Stimulated activated CD8-positive, alpha-beta memory T cell treated with anti-CD3 and anti-CD28 coated beads, Interleukin-4, amount 100 ng/mL, for 24 hours (primary cell): ENCODE measurements around the gene TRAF3.
"Not testable (repeated sequence)": the region's sequence is repeated elsewhere in the genome, so short reads cannot be mapped to it uniquely, and the experiment has no call there.

Experiments
- DNase-seq: peaks from one replicate; pipeline ENCODE4 v3.0.0-alpha.2; 2020; ENCODE audit warnings: low read depth

TRAF3 gene

DNA sequence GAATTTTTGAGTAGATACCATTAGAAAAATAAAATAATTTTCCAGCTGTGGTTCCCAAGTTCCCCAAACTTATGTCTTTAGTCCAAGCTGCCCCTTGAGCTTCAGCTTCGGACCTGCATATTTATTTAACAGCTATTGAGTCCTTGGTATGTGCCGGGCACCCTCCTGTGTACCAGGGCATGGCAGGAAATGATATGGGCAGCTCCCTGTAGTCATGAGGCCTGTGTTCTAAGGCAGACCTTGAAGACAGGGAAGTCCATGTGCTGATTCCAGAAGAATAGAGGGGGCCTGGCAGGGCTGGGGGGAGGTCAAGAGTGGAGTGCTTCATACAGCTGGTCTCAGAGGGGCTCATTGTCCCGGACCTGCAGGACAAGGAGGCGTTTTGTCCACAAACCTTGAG lies 29.2 kb downstream of the TRAF3 start:
- DNase-seq: no peak

GRCh38 chr14:102807013-102807406 lies 29.8 kb downstream of the TRAF3 start:
- no peak for DNase-seq

DNA sequence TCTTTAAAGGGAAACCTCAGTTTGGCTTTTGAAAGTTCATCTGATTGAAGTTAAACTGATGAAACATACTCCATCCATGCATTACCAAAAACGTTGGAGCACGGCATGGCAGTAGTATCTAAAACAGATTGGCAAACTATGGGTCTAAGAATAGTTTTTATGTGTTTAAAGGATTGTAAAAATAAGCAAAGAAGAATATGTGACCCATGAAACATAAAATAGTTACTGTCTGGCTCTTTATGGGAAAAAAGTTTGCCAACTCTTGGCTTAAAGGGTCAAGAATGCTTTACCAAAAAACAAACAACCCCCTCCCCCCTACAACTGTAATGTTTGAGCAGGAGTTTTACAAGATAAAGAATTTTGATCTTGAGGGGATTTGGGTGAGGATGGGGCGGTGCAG lies 32.6 kb downstream of the TRAF3 start:
- no peak for DNase-seq

GRCh38 chr14:102810523-102810922 lies 33.3 kb downstream of the TRAF3 start:
- no peak for DNase-seq

- no peak for DNase-seq
Measured at GRCh38 chr14:102811254-102811963, 34.2 kb downstream of the TRAF3 start.

DNA sequence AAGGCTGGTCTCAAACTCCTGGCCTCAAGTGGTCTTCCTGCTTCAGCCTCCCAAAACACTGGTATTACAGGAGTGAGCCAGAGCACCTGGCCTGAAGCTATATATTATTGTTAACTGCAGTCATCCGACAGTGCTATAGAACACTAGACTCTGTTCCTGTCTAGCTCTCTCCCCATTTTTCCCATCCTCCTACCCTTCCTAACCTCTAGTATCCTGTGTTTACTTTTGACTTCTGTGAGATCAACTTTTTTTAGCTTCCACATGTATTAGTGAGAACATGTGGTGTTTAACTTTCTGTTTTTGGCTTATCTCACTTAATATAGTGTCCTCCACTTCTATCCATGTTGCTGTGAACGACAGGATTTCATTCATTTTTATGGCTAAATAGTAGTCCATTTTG lies 34.7 kb downstream of the TRAF3 start:
- no peak for DNase-seq

DNA sequence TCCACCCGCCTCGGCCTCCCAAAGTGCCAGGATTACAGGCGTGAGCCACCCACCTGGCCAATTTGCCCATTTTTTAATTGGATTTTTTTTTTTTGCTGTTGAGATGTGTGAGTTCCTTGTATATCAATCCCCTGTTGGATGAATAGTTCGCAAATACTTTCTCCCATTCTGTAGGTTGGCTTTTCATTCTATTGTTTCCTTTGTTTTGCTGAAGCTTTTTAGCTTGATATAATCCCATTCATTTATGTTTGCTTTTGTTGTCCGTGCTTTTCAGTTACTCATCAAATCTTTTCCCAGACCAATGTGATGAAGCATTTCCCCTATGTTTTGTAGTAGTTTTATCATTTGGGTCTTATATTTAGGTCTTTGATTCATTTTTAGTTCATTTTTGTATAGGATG lies 36.4 kb downstream of the TRAF3 start:
- no peak for DNase-seq

GRCh38 chr14:102817318-102817717 lies 40.1 kb downstream of the TRAF3 start:
- DNase-seq: no peak

DNA sequence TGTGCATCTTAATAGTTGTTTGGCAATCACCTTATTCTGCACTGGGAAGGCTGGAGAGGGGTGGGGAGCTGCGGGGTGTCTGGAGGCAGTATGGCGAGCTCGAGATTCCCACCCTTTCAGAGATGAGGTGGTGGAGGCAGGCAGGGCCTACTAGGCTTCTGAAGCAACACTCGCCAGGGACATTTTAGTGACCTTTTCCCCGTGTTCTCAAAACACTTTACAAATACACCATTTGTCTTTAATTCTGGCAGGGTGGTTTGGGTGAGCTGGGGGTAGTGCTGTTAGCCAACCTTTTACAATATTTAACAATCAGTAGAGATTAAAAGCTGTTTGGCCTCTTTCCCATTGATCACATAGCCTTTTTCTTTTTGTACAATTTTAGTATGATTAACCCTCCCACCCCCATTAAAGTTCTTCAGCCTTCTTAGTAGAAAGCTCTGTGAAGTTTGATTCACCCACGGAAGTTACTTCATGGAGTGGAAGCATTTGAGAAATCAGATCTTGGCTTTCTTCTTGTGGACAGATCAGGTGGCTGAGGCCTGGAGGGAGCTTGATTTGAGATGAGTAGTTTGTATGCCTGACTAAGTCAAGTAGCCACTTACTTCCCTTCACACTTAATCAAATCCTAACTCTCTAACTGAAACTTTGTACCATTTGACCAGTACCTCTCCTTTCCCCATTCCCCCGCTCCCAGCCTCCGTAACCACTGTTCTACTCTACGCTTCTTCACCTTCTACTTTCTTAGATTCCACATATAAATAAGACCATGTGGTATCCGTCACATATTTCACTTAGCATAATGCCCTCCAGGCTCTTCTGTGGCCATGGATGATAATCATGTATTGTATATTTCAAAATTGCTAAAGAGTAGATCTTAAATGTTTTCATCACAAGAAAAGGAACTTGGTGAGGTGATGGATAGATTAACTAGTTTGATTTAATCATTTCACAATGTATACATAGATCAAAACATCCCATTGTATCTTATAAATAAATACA lies 41.0 kb downstream of the TRAF3 start:
- DNase-seq: no peak

- peak; percentile 40 for DNase-seq
Measured at GRCh38 chr14:102819176-102819628, 42.0 kb downstream of the TRAF3 start.

- DNase-seq: no peak
Measured at GRCh38 chr14:102819747-102820330, 42.6 kb downstream of the TRAF3 start.

DNA sequence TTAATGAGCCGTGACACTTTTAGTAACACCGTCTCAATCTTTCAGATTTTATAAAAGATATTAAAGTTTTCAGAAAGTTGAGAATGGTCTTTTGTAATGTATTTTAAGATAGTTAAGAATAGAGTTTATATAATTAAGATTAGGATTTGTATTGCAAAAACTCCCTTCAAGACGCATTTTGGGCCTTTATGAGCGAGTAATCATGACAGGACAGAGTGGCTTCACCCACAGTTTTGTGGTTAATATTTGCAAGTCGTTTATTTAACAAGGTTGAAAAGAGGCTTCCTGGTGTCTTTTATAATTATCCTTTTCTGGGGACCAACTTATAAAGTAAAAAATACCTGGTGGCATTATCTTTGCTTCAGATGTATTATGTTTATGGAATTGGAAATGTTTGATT lies 44.0 kb downstream of the TRAF3 start:
- DNase-seq: no peak

GRCh38 chr14:102822311-102822863 lies 45.1 kb downstream of the TRAF3 start:
- no peak for DNase-seq

- DNase-seq: not testable (repeated sequence)
Measured at GRCh38 chr14:102822887-102823286, 45.6 kb downstream of the TRAF3 start.

- no peak for DNase-seq
Measured at GRCh38 chr14:102823546-102823945, 46.3 kb downstream of the TRAF3 start.

DNA sequence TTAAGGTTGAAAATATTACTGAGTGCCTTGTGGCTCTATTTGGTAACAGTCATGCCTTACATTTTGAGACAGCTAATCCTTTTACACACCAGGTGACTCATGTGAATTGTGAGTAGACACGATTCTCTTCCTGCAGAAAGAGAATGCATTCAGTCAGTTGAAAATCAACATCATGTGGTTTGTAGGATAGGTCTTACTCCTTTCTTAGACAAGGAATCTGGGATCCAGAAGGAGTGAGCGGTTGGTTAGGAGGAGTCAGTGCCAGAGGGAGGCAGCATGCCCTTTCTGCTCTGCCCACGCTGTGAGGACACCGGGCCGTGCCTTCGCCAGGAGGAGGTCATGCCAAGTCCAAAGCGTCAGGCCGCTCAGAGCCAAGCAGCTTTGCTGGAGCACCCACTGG lies 47.6 kb downstream of the TRAF3 start:
- no peak for DNase-seq

- DNase-seq: no peak
Measured at GRCh38 chr14:102825307-102826095, 48.3 kb downstream of the TRAF3 start.

GRCh38 chr14:102826161-102826560 lies 48.9 kb downstream of the TRAF3 start:
- no peak for DNase-seq

GRCh38 chr14:102826751-102827675 lies 49.8 kb downstream of the TRAF3 start:
- DNase-seq: no peak

DNA sequence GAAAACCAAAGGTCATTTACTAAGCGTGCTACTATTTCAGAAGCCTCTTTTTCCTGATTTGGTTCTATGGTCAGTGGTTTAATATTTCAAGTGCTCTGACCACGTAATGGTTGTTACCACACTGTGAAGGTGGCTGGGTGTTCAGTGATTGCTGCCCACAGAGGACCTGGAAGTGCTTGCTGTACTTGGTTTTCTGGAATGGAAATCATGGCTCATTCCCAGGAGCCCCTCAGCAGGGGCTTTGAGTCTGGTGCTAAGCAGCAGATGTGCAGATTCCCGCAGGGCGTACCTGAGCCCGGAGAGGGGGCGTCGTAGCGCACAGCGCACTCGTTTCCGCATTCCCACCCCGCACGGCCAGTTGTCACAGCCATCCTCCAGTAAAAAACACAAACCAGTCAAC lies 50.5 kb downstream of the TRAF3 start:
- no peak for DNase-seq
